Neuronal stem cell (in vitro differentiated cells): ENCODE measurements around the gene DZIP3.
"Not testable (repeated sequence)": the region's sequence is repeated elsewhere in the genome, so short reads cannot be mapped to it uniquely, and the experiment has no call there.

Experiments
- DNase-seq: peaks from one replicate; pipeline ENCODE4 v3.0.0-alpha.2; 2013; ENCODE audit warnings: low spot score
- H2AFZ ChIP-seq: one replicate; pipeline ENCODE4 v1.6.1; 2013; ENCODE audit warnings: mild to moderate bottlenecking, low read length, inconsistent platforms
- H2AK5ac ChIP-seq: 2 replicates; pipeline ENCODE4 v1.6.1; 2013; ENCODE audit warnings: low read depth, mild to moderate bottlenecking, inconsistent platforms, low read length, moderate library complexity, mixed read lengths
- H2BK120ac ChIP-seq: 2 replicates; pipeline ENCODE4 v1.6.1; 2013; ENCODE audit warnings: low read depth, mild to moderate bottlenecking, inconsistent platforms, low read length, moderate library complexity, mixed read lengths
- H2BK12ac ChIP-seq: one replicate; pipeline ENCODE4 v1.6.1; 2013; ENCODE audit warnings: low read length, inconsistent platforms
- H2BK15ac ChIP-seq: 2 replicates; pipeline ENCODE4 v1.6.1; 2013; ENCODE audit warnings: mild to moderate bottlenecking, low read length, inconsistent platforms, mixed read lengths
- H2BK5ac ChIP-seq: one replicate; pipeline ENCODE4 v1.6.1; 2013; ENCODE audit warnings: inconsistent platforms, mild to moderate bottlenecking, low read length, moderate library complexity
- H3K14ac ChIP-seq: one replicate; pipeline ENCODE4 v1.6.1; 2013; ENCODE audit warnings: low read length, inconsistent platforms
- H3K18ac ChIP-seq: 2 replicates; pipeline ENCODE4 v1.6.1; 2013; ENCODE audit warnings: low read length, inconsistent platforms
- H3K23ac ChIP-seq: 2 replicates; pipeline ENCODE4 v1.6.1; 2013; ENCODE audit warnings: low read depth, mild to moderate bottlenecking, mixed read lengths, low read length, inconsistent platforms; ENCODE audit not compliant: poor library complexity
- H3K27ac ChIP-seq: replicated peaks from 3 replicates; pipeline ENCODE4 v1.5.1; 2013; ENCODE audit warnings: low read length, inconsistent platforms
- H3K27me3 ChIP-seq, 3 experiments: 2 replicates each; pipeline ENCODE4 v1.6.1; 2013; ENCODE audit warnings: low read length in 3 of 3, mild to moderate bottlenecking in 2 of 3, inconsistent platforms in 1 of 3, low read depth in 1 of 3, mixed read lengths in 1 of 3, moderate library complexity in 1 of 3; ENCODE audit not compliant: control insufficient read depth in 3 of 3, insufficient read depth in 3 of 3
- H3K36me3 ChIP-seq, 2 donors: replicated peaks in 1 of 2; 2 replicates each; pipeline ENCODE4 v1.6.1; 2013; ENCODE audit warnings: low read length in 2 of 2; ENCODE audit not compliant: control insufficient read depth in 2 of 2, insufficient read depth in 2 of 2
- H3K4ac ChIP-seq: 2 replicates; pipeline ENCODE4 v1.6.1; 2013; ENCODE audit warnings: inconsistent platforms, mild to moderate bottlenecking, low read length, moderate library complexity
- H3K4me1 ChIP-seq, 2 donors: 1 replicate in 1 of 2; 2 replicates in 1 of 2; pipeline ENCODE4 v1.6.1; 2013; ENCODE audit warnings: low read length in 2 of 2, low read depth in 1 of 2; ENCODE audit not compliant: control insufficient read depth in 2 of 2, insufficient read depth in 1 of 2
- H3K4me2 ChIP-seq: one replicate; pipeline ENCODE4 v1.6.1; 2013; ENCODE audit warnings: mild to moderate bottlenecking, low read length, inconsistent platforms; ENCODE audit not compliant: insufficient read depth, poor library complexity, severe bottlenecking
- H3K4me3 ChIP-seq, 2 donors: 2 replicates each; pipeline ENCODE4 v1.5.1; 2013; ENCODE audit warnings: low read length in 2 of 2, mild to moderate bottlenecking in 2 of 2, inconsistent platforms in 1 of 2, moderate library complexity in 1 of 2
- H3K79me1 ChIP-seq: one replicate; pipeline ENCODE4 v1.6.1; 2013; ENCODE audit warnings: low read depth, mild to moderate bottlenecking, inconsistent platforms, low read length, moderate library complexity
- H3K9ac ChIP-seq: one replicate; pipeline ENCODE4 v1.6.1; 2013; ENCODE audit warnings: mild to moderate bottlenecking, low read depth, low read length, inconsistent platforms; ENCODE audit not compliant: poor library complexity
- H3K9me3 ChIP-seq, 2 donors: replicated peaks in 1 of 2; 2 replicates each; pipeline versions ENCODE3 to v1.6.1; 2013; ENCODE audit warnings: low read length in 2 of 2, mild to moderate bottlenecking in 2 of 2, inconsistent platforms in 1 of 2, low read depth in 1 of 2, mixed read lengths in 1 of 2, moderate library complexity in 1 of 2; ENCODE audit not compliant: control insufficient read depth in 2 of 2, insufficient read depth in 1 of 2
- H4K8ac ChIP-seq: one replicate; pipeline ENCODE4 v1.6.1; 2013; ENCODE audit warnings: low read depth, mild to moderate bottlenecking, inconsistent platforms, low read length, moderate library complexity
- H4K91ac ChIP-seq: one replicate; pipeline ENCODE4 v1.6.1; 2013; ENCODE audit warnings: low read length, low read depth, mild to moderate bottlenecking, inconsistent platforms; ENCODE audit not compliant: poor library complexity
- WGBS, 2 donors: extraction: QIAGEN DNeasy Blood & Tissue Kit; methylation state at CpG; one replicate each; pipeline ENCODE4 v1.1.7; 2013; ENCODE audit warnings: missing lambda C conversion rate in 2 of 2, mixed read lengths in 1 of 2; ENCODE audit not compliant: insufficient read length in 2 of 2, insufficient replicate concordance in 1 of 2; ENCODE audit errors: extremely low coverage in 2 of 2; 5-methylcytosine and 5-hydroxymethylcytosine counted together

DZIP3 gene

DNA sequence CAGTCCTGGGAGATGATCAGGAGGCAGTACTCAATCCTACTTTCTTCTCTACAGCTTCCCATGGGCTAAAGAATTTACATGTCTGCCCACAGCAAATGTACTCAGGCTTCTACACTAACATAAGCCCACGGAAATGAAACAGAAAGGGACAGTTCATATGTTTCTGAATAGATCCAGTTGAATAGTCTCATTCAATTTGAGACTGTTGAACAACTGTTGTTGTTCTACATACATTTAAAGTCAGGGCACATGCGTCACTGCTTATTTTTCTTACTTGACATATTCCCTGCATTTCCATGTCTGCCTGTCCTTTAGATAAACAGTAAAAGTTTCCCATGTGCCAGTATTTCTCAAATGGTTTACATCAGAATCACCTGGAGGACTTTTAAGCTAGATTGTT, 102.8 kb downstream of the DZIP3 start:
- H3K4me1 ChIP-seq, H3K27ac ChIP-seq, H3K14ac ChIP-seq, H2BK5ac ChIP-seq, H3K4ac ChIP-seq, H3K9ac ChIP-seq, H3K4me3 ChIP-seq, H4K91ac ChIP-seq, H2BK120ac ChIP-seq, H4K8ac ChIP-seq, H2BK12ac ChIP-seq, H2AFZ ChIP-seq, H2BK15ac ChIP-seq, H3K4me2 ChIP-seq, H3K9me3 ChIP-seq, H3K23ac ChIP-seq, H3K27me3 ChIP-seq, H3K18ac ChIP-seq, H3K79me1 ChIP-seq, DNase-seq, H2AK5ac ChIP-seq: not testable (repeated sequence)
- no CpG with 5 or more reads among the region's 2 CpGs for WGBS, 2 donors
- peaks cover 9 to 75% of the 10 kb centered on the region in 2 donors for H3K36me3 ChIP-seq

DNA sequence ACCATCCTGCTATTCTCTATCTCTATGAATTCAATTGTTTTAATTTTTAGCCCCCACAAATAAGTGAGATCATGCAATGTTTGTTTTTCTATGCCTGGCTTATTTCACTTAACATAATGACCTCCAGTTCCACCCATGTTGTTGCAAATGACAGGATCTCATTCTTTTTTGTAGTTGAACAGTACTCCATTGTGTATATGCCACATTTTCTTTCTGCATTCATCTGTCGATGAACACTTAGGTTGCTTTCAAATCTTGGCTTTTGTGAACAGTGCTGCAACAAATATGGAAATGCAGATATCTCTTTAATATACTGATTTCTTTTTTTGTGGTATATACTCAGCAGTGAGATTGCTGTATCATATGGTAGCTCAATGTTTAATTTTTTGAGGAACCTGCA, 108.9 kb downstream of the DZIP3 start:
- Histone ChIP-seq H3K27ac (no peak overlapping the region), H3K18ac (no peak overlapping the region), H2BK5ac (no peak overlapping the region), H4K91ac (no peak overlapping the region), H4K8ac (no peak overlapping the region), H3K9ac (no peak overlapping the region), H3K27me3 (no peaks in the 10 kb centered on the region), H3K4ac (no peak overlapping the region), H3K4me2 (no peak overlapping the region), H2BK120ac (no peak overlapping the region), H2AFZ (no peak overlapping the region), H3K79me1 (no peaks in the 10 kb centered on the region), H2AK5ac (no peak overlapping the region), H2BK15ac (no peak overlapping the region), H3K9me3 (peaks cover 0 to 6% of the 10 kb centered on the region in 2 donors), H3K4me1 (no peaks in the 10 kb centered on the region), H3K36me3 (peaks cover 0 to 22% of the 10 kb centered on the region in 2 donors), H2BK12ac (no peak overlapping the region), H3K23ac (no peak overlapping the region), H3K4me3 (no peak overlapping the region), H3K14ac (no peak overlapping the region)
- no peak for DNase-seq
- no CpG with 5 or more reads among the region's 1 CpG for WGBS, 2 donors

DNA sequence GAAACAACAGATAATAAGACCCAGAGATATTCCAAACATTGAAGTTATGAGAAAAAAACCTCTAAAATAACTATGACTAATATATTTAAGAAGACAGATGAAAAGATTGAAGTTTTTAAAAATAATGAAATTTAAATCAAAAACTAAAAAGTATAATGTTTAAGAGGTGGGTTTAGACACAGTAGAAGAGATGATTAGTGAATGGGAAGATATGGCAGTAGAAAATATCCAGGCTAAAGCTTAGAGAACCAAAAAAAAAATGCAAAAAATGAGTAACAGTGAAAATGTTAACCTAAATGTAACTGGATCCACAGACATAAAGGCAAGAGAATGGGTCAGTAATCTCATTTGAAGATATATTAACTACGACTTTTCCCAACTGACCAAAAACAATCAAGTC, 115.5 kb downstream of the DZIP3 start:
- Histone ChIP-seq H2BK120ac (no peak overlapping the region), H2BK15ac (no peak overlapping the region), H2BK12ac (no peak overlapping the region), H2AFZ (no peak overlapping the region), H2AK5ac (no peak overlapping the region), H2BK5ac (no peak overlapping the region), H3K4me1 (no peaks in the 10 kb centered on the region), H4K91ac (no peak overlapping the region), H3K18ac (no peak overlapping the region), H3K9ac (no peak overlapping the region), H3K27me3 (no peaks in the 10 kb centered on the region), H3K4me3 (no peak overlapping the region), H3K23ac (no peak overlapping the region), H3K14ac (no peak overlapping the region), H3K27ac (no peak overlapping the region), H3K36me3 (no peaks in the 10 kb centered on the region), H3K9me3 (peaks cover 3% of the 10 kb centered on the region in 2 donors), H3K79me1 (no peaks in the 10 kb centered on the region), H3K4ac (no peak overlapping the region), H4K8ac (no peak overlapping the region), H3K4me2 (no peak overlapping the region)
- WGBS, 2 donors, result no CpG with 5 or more reads among the region's 1 CpG
- DNase-seq, result no peak

DNA sequence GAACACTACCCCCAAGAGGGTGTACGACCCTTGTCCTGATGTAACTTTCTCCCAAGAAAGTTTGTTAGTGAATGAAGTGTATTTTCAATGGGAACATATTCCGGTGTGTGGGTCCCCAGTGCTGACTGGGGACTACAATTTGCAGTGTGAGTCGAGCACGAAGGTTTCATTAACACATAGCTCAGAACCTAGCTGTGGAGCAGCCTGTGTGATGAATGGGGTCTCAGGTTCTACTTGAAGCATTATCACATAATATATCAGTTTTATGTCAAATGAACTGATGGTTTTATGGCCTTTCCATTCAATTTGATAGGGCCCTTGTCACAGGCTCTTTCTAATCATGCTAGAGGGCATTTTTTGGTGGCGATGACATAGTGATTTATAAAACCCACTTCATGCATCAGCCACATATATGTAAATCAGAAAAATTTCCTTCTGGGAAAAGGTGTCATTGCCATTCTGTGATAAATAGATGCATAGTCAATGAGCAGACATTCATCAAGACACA, 123.5 kb downstream of the DZIP3 start:
- Histone ChIP-seq H2BK120ac (no peak overlapping the region), H3K27ac (no peak overlapping the region)

More for the DNA sequence above, 123.5 kb downstream of the DZIP3 start:
- Histone ChIP-seq H3K18ac (no peak overlapping the region), H3K4me3 (no peak overlapping the region), H3K4ac (no peak overlapping the region), H2BK5ac (no peak overlapping the region), H3K4me1 (no peaks in the 10 kb centered on the region), H2AFZ (no peak overlapping the region), H3K9me3 (no peaks in the 10 kb centered on the region), H3K14ac (no peak overlapping the region), H2BK15ac (no peak overlapping the region), H4K8ac (no peak overlapping the region), H4K91ac (no peak overlapping the region), H3K23ac (no peak overlapping the region), H3K79me1 (no peaks in the 10 kb centered on the region), H3K27me3 (no peaks in the 10 kb centered on the region), H2AK5ac (no peak overlapping the region), H3K36me3 (no peaks in the 10 kb centered on the region), H3K9ac (no peak overlapping the region), H3K4me2 (no peak overlapping the region), H2BK12ac (no peak overlapping the region)
- no CpG with 5 or more reads among the region's 5 CpGs for WGBS, 2 donors
- DNase-seq, result no peak
